HG03045 (cell line): ENCODE data around the gene ZNF511.
"Not testable (repeated sequence)": the region's sequence is repeated elsewhere in the genome, so short reads cannot be mapped to it uniquely, and the experiment has no call there.

Experiments
- ATAC-seq: cut with Tn5 transposase; IDR thresholded peaks from one replicate; pipeline ENCODE4 v1.9.1; 2021; ENCODE audit warnings: mild to moderate bottlenecking, moderate library complexity; ENCODE audit not compliant: unreplicated experiment

The ZNF511 gene, protein sequence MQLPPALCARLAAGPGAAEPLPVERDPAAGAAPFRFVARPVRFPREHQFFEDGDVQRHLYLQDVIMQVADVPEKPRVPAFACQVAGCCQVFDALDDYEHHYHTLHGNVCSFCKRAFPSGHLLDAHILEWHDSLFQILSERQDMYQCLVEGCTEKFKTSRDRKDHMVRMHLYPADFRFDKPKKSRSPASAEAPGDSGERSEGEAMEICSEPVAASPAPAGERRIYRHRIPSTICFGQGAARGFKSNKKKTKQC

GRCh38 chr10:133308421-133309099 is at the start of gene ZNF511, which contains the start of gene TUBGCP2:
TSS of gene ZNF511 (plus strand) at chr10:133308914. CDS start at chr10:133308944, 30 bp downstream.
TSS of gene TUBGCP2 (minus strand) at chr10:133308872. CDS start at chr10:133302941, 5,931 bp downstream.
- peak; percentile 81 for ATAC-seq

GRCh38 chr10:133259602-133259989 is 49.1 kb upstream of the ZNF511 start:
- ATAC-seq = no peak

DNA sequence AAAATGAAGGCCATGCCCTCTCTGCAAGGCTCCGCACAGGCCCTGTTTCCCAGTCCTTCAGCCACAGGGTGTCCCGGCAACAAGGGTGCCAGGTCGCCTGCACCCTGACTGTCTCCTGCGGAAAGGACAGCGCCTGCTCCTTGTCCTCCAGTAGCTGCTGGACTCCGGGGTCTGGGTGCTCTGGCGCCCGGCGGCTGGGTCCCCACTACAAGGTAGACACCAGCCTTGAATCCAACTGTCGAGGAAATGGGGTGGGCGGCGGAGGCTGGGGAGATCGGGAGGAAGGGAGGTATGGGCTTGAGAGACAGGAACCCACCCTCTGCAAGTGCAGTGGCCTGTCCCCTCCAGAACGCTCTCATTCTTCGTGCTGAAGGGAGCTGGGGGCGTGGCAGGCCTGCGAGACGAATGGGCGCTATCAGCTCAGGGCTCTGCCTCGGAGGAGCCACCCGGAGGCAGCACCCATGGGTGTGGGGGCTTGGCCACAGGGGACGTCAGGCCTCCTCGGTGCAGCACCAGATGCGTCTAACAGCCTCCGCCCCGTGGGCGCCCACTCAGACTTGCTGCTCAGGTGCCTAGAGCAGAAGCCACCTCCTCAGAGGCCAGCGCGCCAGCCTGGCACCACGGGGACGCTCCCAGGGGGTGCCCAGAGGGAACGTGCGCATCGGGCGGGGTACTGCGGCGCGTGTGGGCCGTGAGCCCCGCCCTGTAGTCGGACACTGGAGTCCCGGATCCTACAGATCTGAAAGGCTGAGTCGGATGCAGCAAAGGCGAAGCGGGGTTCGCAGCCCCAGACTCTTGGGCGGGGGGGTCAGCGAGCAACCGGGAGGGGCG is 47.6 kb upstream of the ZNF511 start:
- peak; percentile 54 for ATAC-seq

DNA sequence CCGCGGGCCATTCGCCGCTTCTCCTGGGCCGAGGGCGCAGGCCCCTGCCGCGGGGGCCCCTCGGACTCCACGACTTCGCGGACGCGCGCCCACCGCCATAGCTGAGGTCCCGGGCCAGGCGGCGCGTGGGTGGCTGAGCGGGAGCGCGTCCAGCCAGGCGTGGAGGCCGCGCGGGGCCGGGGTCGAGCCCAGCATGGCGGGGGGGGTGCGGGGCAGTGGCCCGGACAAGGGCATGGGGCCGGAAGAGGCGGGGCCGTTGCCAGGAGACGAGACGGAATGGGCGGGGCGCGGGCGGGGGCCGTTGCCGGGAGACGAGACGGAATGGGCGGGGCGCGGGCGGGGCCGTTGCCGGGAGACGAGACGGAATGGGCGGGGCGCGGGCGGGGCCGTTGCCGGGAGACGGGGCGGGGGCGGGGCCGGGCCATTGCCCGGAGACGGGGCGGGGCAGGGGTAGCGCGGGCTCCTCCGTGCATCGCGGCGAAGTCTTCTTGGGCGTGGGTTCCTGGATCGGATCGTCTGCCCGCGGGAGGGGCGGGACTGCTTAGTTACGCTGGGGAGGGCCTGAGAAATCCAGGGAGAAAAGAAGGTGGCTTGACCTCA is 46.9 kb upstream of the ZNF511 start:
- peak; percentile 63 for ATAC-seq

DNA sequence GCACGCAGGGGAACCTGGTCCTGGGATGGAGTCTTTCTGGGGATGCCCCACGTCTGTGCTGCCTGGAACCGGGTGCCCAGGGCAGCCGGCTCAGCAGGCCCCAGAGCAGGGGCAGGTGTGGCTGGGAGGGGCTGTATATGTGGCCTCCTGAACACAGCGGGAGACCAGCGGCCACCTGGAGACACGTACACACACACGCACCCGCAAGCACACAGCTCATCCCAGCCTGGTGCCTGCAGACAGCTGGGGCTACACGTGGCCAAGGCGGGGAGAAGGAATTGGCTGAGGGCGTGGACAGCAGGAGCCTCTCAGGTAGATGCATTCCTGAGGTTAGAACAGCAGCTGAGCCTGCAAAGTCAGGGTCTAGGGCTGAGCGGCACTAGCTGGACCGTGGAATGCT is 46.0 kb upstream of the ZNF511 start:
- no peak for ATAC-seq

DNA sequence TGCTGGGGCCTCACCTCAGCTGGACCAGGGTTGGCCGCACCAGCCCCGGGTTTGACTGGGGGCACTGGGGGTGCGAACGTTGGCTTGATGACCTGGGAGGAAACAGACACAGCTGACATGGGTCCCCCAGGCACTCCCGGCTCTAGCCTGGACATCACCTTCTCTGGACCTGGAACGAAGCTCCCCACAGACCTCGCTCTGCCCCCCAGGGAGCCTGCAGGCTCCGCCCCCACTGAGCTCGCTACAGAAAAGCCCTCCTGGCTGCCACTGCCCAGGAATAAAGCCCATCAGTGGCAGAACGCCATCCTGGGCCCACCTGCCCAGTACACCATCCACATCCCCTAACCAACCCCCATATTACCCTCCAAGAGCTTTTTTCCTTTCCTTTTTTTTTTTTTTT is 45.0 kb upstream of the ZNF511 start:
- no peak for ATAC-seq

DNA sequence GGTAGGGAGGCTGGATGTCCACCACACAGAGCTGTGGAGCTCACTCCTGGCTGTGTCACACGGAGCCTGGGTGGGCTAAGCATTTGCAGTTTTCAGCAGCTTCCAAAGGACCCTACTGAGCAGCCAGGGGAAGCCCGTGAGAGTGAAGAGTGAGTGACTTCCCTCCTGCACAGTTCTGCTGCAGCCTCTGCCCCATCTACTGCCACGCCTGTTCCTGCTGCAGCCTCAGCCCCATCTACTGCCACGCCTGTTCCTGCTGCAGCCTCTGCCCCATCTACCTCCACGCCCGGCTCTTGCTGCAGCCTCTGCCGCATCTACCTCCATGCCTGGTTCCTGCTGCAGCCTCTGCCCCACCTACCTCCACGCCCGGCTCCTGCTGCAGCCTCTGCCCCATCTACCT is 44.3 kb upstream of the ZNF511 start:
- no peak for ATAC-seq

- ATAC-seq = not testable (repeated sequence)
Measured at GRCh38 chr10:133265052-133265451, 43.7 kb upstream of the ZNF511 start.

DNA sequence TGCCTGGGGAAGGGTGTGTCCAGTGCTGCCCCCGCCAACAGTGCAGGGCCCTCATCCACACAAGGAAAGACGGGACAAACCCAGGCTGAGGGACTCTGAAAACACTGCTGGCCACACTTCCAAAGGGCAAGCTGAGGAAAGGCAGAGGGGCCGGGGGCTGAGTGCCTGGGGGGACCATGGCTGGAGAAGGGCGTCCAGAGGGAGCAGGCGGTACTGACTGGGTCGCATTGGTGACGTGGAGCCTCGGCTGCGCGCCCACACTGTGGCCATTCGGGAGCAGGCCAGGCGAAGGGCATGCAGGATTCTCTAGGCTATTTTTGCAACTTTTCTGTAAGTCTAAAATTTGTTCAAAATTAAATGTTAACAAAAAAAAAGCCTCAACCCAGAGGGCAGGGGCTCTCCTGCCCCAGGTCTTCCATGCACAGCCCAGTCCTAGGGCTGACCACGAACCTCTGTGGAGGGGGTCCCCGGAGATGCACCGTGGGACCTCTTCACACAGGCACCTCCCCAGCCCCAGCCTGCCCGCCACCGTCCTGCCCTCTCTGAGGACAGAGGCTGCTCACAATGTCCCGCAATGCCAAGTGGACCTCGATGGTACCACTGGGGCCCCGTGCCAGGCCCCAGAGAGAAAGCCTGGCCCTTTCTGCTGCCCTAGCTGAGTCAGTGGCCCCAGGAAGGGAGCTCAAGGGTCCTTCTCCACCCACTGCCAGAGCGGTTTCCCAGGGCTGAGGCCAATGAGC is 42.5 kb upstream of the ZNF511 start:
- no peak for ATAC-seq

GRCh38 chr10:133267293-133267692 is 41.4 kb upstream of the ZNF511 start:
- no peak for ATAC-seq

- no peak for ATAC-seq
Measured at GRCh38 chr10:133267829-133268228, 40.9 kb upstream of the ZNF511 start.

DNA sequence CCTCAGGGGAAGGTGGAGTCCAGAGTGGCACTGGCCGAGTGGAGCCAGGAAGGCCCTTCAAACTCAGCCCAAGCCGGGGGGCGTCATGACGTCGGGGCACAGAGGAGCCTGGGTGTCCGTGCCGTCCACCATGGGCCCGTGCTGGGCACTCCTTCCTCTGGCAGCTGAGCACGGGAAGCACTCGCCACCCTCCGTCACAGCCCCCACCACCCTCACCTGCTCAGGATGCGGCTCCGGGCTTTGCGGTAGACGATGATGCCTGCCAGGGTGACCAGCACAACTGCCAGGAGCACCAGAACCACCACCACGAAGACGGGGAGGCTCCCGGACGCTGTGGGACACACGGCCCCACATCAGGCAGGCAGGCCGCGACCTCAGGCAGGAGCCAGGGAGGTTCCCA is 40.2 kb upstream of the ZNF511 start:
- ATAC-seq = no peak

DNA sequence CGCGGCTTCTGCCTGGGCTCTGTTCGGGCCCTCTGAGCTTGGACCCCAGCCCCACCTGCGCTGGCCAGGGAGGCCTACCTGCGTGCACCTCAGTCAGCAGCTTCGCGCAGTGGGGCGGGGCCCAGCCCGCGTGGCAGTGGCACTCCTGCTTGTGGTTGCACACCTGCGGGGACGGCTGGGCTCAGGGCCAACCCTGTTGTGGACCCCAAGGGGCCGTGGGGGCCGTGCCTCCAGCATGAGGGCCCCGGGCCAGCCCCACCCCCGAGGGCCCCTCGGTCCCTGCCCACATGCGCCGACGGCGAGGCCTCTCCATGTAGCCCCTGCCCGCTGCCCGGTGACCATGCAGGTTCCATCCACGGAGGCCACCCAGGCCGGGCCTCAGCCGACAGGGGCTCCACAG is 39.3 kb upstream of the ZNF511 start:
- ATAC-seq = no peak

DNA sequence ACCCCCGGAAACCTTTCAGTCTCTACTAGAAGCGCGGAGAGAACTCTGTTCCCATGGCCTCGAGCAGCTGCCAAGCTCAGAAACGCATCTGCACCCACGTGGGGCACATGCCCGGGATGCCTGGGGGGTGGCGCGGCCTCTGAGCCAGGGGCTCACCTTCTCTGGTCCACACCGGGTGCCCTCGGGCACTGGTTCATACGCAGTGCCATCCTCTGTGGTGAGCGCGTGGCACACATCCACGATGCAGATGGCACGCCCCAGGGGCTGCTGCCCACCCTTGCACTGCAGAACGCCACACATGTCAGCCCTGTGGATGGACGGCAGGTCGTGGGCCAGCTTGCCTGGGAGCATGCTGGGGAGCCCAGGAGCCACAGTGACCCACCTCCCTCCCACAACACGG is 38.5 kb upstream of the ZNF511 start:
- ATAC-seq = no peak

DNA sequence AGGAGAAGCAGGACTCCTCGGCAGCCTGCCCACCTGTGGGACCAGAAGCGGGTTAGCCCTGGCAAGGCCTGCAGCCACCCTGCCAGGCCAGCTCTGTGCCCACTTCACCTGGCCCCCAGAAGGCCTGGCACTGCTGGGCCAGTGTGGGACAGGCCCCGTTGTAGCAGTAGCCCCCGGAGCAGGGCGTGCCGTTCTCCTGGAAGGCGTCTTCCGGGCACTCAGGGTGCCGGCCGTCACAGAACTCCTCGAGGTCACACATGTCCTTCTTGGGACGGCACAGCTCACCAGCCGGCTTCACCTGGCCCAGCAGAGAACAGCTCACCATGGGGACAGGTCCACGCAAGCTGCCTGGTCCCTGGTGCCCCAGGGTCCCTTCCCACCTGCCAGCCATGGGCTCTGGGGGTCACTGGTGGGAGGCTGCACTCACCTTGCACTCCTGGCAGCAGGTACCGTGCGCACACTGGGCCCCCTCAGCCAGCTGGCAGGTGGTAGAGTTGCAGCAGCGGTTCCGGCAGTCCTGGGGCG is 37.9 kb upstream of the ZNF511 start:
- ATAC-seq = no peak

DNA sequence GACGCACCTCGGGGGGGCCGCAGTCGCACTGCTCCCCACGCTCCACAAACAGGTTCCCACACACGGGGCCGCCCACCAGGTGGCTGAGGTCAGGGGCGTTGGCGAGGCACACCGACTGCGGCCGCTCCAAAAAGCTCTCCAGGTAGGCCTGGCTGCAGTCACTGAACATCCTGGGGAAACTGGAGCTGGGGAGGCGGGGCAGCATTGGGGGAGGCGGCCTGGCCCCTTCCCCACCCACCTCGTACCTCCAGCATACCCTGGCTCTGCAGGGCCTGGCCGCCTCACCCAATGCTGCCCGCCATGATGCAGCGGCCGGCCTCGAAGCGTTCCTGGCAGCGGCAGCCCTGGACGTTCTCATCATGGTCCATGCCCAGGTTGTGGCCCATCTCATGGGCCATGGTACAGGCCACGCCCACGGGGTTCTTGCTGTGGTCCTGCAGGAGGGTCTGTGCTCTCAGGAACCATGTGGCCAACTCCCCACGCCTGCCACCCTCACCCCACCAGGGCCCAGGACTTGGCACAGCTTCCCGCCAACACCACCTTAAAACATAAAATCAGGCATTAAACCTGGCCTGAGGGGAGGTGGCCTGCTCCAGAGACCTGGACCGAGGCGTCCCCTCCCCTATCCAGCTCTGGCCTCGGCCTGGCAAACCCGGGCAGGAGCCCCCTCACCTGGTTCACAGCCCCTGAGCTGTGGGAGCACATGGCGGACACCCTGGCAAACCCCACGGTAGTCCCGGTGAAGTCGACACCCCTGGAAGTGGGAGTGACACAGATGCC is 37.0 kb upstream of the ZNF511 start:
- no peak for ATAC-seq

GRCh38 chr10:133272301-133272963 is 36.3 kb upstream of the ZNF511 start:
- no peak for ATAC-seq

GRCh38 chr10:133272964-133273420 is 35.7 kb upstream of the ZNF511 start:
- no peak for ATAC-seq
